HEK293 (cell line): ENCODE measurements around the gene PAX2.

Source experiments
- SP2 ChIP-seq: fragments of 450-650 bp; formaldehyde crosslinking; IDR thresholded peaks from 2 replicates; pipeline ENCODE4 v1.5.1; 2016; ENCODE audit warnings: missing biosample characterization, missing genetic modification characterization
- TCF7L2 ChIP-seq: IDR thresholded peaks from 2 replicates; pipeline ENCODE4 v1.6.1; 2011; ENCODE audit warnings: low read depth, mild to moderate bottlenecking, inconsistent platforms, low read length, moderate library complexity, borderline replicate concordance
- ZFP37 ChIP-seq: fragments of 450-650 bp; formaldehyde crosslinking; IDR thresholded peaks from 2 replicates; pipeline ENCODE4 v1.5.1; 2016; ENCODE audit warnings: missing biosample characterization, missing genetic modification characterization
- ZIC2 ChIP-seq: fragments of 450-650 bp; formaldehyde crosslinking; IDR thresholded peaks from 2 replicates; pipeline ENCODE4 v1.5.1; 2016; ENCODE audit warnings: missing biosample characterization, missing genetic modification characterization
- ZNF223 ChIP-seq: fragments of 450-650 bp; formaldehyde crosslinking; IDR thresholded peaks from 2 replicates; pipeline ENCODE4 v1.5.1; 2016; ENCODE audit warnings: missing biosample characterization, missing genetic modification characterization
- ZNF239 ChIP-seq: fragments of 450-650 bp; formaldehyde crosslinking; IDR thresholded peaks from 2 replicates; pipeline ENCODE4 v1.5.1; 2016; ENCODE audit warnings: missing biosample characterization, missing genetic modification characterization
- ZNF274 ChIP-seq, 2 experiments: fragments of 200-500 bp in 1 of 2; fragments of 450-650 bp in 1 of 2; sonication (Bioruptor generic) in 1 of 2; formaldehyde crosslinking in 1 of 2; IDR thresholded peaks; 2 replicates each; pipeline versions ENCODE4 v1.5.1 to v1.6.1; 2014 to 2016; ENCODE audit warnings: borderline replicate concordance in 1 of 2, inconsistent platforms in 1 of 2, low read length in 1 of 2, missing biosample characterization in 1 of 2, missing genetic modification characterization in 1 of 2
- ZNF311 ChIP-seq: fragments of 450-650 bp; formaldehyde crosslinking; IDR thresholded peaks from 2 replicates; pipeline ENCODE4 v1.5.1; 2017; ENCODE audit warnings: missing biosample characterization, missing genetic modification characterization, borderline replicate concordance
- ZNF354C ChIP-seq: fragments of 450-650 bp; formaldehyde crosslinking; IDR thresholded peaks from 2 replicates; pipeline ENCODE4 v1.5.1; 2016; ENCODE audit warnings: missing biosample characterization, missing genetic modification characterization, low read depth, borderline replicate concordance
- ZNF404 ChIP-seq: fragments of 450-650 bp; formaldehyde crosslinking; IDR thresholded peaks from 2 replicates; pipeline ENCODE4 v1.5.1; 2017; ENCODE audit warnings: missing biosample characterization, missing genetic modification characterization
- ZNF514 ChIP-seq: fragments of 450-650 bp; formaldehyde crosslinking; IDR thresholded peaks from 2 replicates; pipeline ENCODE4 v1.5.1; 2016; ENCODE audit warnings: missing biosample characterization, missing genetic modification characterization
- ZNF600 ChIP-seq: fragments of 450-650 bp; formaldehyde crosslinking; IDR thresholded peaks from 2 replicates; pipeline ENCODE4 v1.5.1; 2016; ENCODE audit warnings: missing biosample characterization, missing genetic modification characterization
- ZNF624 ChIP-seq: fragments of 450-650 bp; formaldehyde crosslinking; IDR thresholded peaks from 2 replicates; pipeline ENCODE4 v1.5.1; 2017; ENCODE audit warnings: missing biosample characterization, missing genetic modification characterization
- ZNF660 ChIP-seq: fragments of 450-650 bp; IDR thresholded peaks from 2 replicates; pipeline ENCODE4 v1.5.1; 2018; ENCODE audit warnings: missing biosample characterization, mild to moderate bottlenecking, missing genetic modification characterization
- ZNF76 ChIP-seq: fragments of 450-650 bp; formaldehyde crosslinking; IDR thresholded peaks from 2 replicates; pipeline ENCODE4; 2016; ENCODE audit warnings: low read depth, missing biosample characterization, missing genetic modification characterization, borderline replicate concordance
- TF ChIP-seq, protein P1 (sequence below): fragments of 450-650 bp; formaldehyde crosslinking; IDR thresholded peaks from 2 replicates; pipeline ENCODE4 v1.5.0; 2017; ENCODE audit warnings: missing biosample characterization, missing genetic modification characterization, borderline replicate concordance
- TF ChIP-seq, protein P2 (sequence below): IDR thresholded peaks from 2 replicates; pipeline ENCODE4 v1.6.1; 2011; ENCODE audit warnings: mild to moderate bottlenecking, low read depth, low read length, borderline replicate concordance
- TF ChIP-seq, protein P3 (sequence below): fragments of 450-650 bp; formaldehyde crosslinking; IDR thresholded peaks from 2 replicates; pipeline ENCODE4 v1.5.1; 2016; ENCODE audit warnings: missing biosample characterization, missing genetic modification characterization
- TF ChIP-seq, protein P4 (sequence below): fragments of 450-650 bp; formaldehyde crosslinking; IDR thresholded peaks from 2 replicates; pipeline ENCODE4; 2016; ENCODE audit warnings: missing biosample characterization, missing genetic modification characterization
- TF ChIP-seq, protein P5 (sequence below): fragments of 450-650 bp; formaldehyde crosslinking; IDR thresholded peaks from 2 replicates; pipeline ENCODE4 v1.5.1; 2016; ENCODE audit warnings: missing biosample characterization, missing genetic modification characterization
- TF ChIP-seq, protein P6 (sequence below): fragments of 450-650 bp; formaldehyde crosslinking; IDR thresholded peaks from 2 replicates; pipeline ENCODE4 v1.5.1; 2016; ENCODE audit warnings: missing biosample characterization, missing genetic modification characterization
- TF ChIP-seq, protein P7 (sequence below): fragments of 450-650 bp; formaldehyde crosslinking; IDR thresholded peaks from 2 replicates; pipeline ENCODE4 v1.5.1; 2016; ENCODE audit warnings: missing biosample characterization, missing genetic modification characterization
- TF ChIP-seq, protein P8 (sequence below): fragments of 450-650 bp; formaldehyde crosslinking; IDR thresholded peaks from 2 replicates; pipeline ENCODE4 v1.5.1; 2016; ENCODE audit warnings: missing biosample characterization, missing genetic modification characterization, borderline replicate concordance

The PAX2 gene

DNA sequence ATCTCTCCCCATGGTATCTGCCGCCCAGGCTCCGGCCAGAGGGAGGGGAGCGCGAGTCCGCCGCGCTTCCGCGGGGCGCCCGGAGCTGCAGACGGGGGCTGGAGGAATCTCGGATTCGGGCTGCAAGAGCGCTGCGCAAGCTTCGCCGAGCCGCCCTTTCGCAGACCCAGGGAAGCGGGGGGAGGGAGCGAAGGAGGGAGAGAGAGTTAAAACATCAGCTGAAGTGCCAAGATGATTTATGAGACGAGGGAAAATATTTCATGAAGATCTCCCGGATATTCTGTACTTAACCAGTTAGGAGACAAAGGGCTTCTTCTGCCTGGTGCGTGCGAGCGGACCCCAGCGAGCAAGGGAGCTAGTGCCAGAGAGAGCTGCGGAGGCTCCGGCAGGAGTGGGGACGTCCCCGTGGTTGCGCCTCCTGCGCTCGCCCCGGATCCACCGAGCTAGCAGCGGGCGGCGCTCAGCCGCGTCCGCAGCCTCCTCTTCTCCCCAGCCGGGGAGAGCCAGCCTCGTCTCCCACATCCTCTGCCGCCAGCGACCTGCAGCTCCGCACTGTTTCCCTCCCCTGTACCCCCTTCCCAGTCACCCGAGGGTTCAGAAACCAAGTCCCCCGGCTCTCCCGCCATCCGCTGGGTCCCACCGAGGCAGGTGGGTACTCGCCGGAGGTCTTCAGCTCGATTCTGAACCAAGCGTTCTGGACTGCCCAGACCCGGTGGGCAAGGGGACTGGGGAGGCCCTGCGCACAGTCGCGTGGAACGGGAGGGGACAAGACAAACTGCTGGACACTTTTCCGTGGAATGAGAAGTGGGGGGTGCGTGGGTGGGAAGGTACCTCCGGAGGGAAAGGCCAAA lies 1.0 kb upstream of the PAX2 start (continued):
- TF ChIP-seq ZNF354C (tag by site-specific recombination) (no peak), ZNF660 (tag by site-specific recombination) (peak; percentile 68; the same call in 1 of the 2 replicates), ZNF223 (no peak), ZNF624 (tag by site-specific recombination) (no peak), ZIC2 (tag by site-specific recombination) (peak; percentile 59), ZNF76 (tag by site-specific recombination) (peak; percentile 78), ZNF404 (no peak), ZNF239 (tag by site-specific recombination) (no peak), ZNF600 (tag by site-specific recombination) (peak; percentile 82), TCF7L2 (no peak), ZNF311 (no peak), ZFP37 (0 out of 2 replicates have a peak, but pooled peaks have one; percentile 56), ZNF274 (IDR thresholded peaks at IDR 0.05; ENCODE audit: low read length) (no peak), ZNF274 (tag by site-specific recombination; IDR thresholded peaks at IDR 0.05; ENCODE audit: borderline replicate concordance) (no peak), SP2 (tag by site-specific recombination) (peak; percentile 73), ZNF514 (tag by site-specific recombination) (no peak)
- TF ChIP-seq, protein P1, sequence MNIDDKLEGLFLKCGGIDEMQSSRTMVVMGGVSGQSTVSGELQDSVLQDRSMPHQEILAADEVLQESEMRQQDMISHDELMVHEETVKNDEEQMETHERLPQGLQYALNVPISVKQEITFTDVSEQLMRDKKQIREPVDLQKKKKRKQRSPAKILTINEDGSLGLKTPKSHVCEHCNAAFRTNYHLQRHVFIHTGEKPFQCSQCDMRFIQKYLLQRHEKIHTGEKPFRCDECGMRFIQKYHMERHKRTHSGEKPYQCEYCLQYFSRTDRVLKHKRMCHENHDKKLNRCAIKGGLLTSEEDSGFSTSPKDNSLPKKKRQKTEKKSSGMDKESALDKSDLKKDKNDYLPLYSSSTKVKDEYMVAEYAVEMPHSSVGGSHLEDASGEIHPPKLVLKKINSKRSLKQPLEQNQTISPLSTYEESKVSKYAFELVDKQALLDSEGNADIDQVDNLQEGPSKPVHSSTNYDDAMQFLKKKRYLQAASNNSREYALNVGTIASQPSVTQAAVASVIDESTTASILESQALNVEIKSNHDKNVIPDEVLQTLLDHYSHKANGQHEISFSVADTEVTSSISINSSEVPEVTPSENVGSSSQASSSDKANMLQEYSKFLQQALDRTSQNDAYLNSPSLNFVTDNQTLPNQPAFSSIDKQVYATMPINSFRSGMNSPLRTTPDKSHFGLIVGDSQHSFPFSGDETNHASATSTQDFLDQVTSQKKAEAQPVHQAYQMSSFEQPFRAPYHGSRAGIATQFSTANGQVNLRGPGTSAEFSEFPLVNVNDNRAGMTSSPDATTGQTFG (tag by site-specific recombination) = no peak
- TF ChIP-seq, protein P2, sequence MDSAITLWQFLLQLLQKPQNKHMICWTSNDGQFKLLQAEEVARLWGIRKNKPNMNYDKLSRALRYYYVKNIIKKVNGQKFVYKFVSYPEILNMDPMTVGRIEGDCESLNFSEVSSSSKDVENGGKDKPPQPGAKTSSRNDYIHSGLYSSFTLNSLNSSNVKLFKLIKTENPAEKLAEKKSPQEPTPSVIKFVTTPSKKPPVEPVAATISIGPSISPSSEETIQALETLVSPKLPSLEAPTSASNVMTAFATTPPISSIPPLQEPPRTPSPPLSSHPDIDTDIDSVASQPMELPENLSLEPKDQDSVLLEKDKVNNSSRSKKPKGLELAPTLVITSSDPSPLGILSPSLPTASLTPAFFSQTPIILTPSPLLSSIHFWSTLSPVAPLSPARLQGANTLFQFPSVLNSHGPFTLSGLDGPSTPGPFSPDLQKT = no peak
- TF ChIP-seq, protein P3, sequence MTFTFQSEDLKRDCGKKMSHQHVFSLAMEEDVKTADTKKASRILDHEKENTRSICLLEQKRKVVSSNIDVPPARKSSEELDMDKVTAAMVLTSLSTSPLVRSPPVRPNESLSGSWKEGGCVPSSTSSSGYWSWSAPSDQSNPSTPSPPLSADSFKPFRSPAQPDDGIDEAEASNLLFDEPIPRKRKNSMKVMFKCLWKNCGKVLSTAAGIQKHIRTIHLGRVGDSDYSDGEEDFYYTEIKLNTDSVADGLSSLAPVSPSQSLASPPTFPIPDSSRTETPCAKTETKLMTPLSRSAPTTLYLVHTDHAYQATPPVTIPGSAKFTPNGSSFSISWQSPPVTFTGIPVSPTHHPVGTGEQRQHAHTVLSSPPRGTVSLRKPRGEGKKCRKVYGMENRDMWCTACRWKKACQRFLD (tag by site-specific recombination) = no peak
- TF ChIP-seq, protein P4, sequence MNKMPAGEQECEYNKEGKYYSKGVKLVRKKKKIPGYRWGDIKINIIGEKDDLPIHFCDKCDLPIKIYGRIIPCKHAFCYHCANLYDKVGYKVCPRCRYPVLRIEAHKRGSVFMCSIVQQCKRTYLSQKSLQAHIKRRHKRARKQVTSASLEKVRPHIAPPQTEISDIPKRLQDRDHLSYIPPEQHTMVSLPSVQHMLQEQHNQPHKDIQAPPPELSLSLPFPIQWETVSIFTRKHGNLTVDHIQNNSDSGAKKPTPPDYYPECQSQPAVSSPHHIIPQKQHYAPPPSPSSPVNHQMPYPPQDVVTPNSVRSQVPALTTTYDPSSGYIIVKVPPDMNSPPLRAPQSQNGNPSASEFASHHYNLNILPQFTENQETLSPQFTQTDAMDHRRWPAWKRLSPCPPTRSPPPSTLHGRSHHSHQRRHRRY = no peak
- TF ChIP-seq, protein P5, sequence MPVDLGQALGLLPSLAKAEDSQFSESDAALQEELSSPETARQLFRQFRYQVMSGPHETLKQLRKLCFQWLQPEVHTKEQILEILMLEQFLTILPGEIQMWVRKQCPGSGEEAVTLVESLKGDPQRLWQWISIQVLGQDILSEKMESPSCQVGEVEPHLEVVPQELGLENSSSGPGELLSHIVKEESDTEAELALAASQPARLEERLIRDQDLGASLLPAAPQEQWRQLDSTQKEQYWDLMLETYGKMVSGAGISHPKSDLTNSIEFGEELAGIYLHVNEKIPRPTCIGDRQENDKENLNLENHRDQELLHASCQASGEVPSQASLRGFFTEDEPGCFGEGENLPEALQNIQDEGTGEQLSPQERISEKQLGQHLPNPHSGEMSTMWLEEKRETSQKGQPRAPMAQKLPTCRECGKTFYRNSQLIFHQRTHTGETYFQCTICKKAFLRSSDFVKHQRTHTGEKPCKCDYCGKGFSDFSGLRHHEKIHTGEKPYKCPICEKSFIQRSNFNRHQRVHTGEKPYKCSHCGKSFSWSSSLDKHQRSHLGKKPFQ (tag by site-specific recombination) = no peak
- TF ChIP-seq, protein P6, sequence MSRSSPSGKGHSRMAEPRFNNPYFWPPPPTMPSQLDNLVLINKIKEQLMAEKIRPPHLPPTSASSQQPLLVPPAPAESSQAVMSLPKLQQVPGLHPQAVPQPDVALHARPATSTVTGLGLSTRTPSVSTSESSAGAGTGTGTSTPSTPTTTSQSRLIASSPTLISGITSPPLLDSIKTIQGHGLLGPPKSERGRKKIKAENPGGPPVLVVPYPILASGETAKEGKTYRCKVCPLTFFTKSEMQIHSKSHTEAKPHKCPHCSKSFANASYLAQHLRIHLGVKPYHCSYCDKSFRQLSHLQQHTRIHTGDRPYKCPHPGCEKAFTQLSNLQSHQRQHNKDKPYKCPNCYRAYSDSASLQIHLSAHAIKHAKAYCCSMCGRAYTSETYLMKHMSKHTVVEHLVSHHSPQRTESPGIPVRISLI = no peak
- TF ChIP-seq, protein P7, sequence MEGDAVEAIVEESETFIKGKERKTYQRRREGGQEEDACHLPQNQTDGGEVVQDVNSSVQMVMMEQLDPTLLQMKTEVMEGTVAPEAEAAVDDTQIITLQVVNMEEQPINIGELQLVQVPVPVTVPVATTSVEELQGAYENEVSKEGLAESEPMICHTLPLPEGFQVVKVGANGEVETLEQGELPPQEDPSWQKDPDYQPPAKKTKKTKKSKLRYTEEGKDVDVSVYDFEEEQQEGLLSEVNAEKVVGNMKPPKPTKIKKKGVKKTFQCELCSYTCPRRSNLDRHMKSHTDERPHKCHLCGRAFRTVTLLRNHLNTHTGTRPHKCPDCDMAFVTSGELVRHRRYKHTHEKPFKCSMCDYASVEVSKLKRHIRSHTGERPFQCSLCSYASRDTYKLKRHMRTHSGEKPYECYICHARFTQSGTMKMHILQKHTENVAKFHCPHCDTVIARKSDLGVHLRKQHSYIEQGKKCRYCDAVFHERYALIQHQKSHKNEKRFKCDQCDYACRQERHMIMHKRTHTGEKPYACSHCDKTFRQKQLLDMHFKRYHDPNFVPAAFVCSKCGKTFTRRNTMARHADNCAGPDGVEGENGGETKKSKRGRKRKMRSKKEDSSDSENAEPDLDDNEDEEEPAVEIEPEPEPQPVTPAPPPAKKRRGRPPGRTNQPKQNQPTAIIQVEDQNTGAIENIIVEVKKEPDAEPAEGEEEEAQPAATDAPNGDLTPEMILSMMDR (tag by site-specific recombination) = no peak
- TF ChIP-seq, protein P8, sequence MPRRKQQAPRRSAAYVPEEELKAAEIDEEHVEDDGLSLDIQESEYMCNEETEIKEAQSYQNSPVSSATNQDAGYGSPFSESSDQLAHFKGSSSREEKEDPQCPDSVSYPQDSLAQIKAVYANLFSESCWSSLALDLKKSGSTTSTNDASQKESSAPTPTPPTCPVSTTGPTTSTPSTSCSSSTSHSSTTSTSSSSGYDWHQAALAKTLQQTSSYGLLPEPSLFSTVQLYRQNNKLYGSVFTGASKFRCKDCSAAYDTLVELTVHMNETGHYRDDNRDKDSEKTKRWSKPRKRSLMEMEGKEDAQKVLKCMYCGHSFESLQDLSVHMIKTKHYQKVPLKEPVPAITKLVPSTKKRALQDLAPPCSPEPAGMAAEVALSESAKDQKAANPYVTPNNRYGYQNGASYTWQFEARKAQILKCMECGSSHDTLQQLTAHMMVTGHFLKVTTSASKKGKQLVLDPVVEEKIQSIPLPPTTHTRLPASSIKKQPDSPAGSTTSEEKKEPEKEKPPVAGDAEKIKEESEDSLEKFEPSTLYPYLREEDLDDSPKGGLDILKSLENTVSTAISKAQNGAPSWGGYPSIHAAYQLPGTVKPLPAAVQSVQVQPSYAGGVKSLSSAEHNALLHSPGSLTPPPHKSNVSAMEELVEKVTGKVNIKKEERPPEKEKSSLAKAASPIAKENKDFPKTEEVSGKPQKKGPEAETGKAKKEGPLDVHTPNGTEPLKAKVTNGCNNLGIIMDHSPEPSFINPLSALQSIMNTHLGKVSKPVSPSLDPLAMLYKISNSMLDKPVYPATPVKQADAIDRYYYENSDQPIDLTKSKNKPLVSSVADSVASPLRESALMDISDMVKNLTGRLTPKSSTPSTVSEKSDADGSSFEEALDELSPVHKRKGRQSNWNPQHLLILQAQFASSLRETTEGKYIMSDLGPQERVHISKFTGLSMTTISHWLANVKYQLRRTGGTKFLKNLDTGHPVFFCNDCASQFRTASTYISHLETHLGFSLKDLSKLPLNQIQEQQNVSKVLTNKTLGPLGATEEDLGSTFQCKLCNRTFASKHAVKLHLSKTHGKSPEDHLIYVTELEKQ (tag by site-specific recombination) = peak; percentile 39; the same call in 1 of the 2 replicates
